HepG2 (cell line): ENCODE data around the gene NOP56. TPM values are rescaled to one million over a fixed set of nuclear protein-coding genes. Genes with fewer than 3 reads are reported as not detected.

ENCODE experiments used
- ATAC-seq: fragments of 200-7000 bp; cut with Tn5 transposase; 3 replicates; pipeline ENCODE4 v1.9.1; 2020; ENCODE audit warnings: mild to moderate bottlenecking, moderate library complexity
- BruUV-seq: library from RNA; stranded (reverse); fragments of 400-500 nt; replicated peaks from 2 replicates; lab custom pipeline; 2021; lab: Mats Ljungman, UMichigan
- CTCF ChIA-PET: fragments of 300-600 bp; formaldehyde crosslinking; extraction: SDS; loops from one replicate; lab custom pipeline; 2021; ENCODE audit warnings: low total read pairs, inconsistent platforms, low intra/inter-chr PET ratio; lab: Yijun Ruan, JAX
- POLR2A ChIA-PET: fragments of 350-600 bp; sonication (Branson Sonifier 250); formaldehyde crosslinking; loops from one replicate; lab custom pipeline; 2020; ENCODE audit warnings: antibody characterized with exemption, inconsistent platforms; lab: Yijun Ruan, JAX
- DNase-seq: peaks from one replicate; pipeline ENCODE4 v3.0.0-alpha.2; 2015; ENCODE audit warnings: low spot score
- FAIRE-seq: peaks from 3 replicates; lab custom pipeline; 2011; peaks lifted over from hg19 to GRCh38; lab: Jason Lieb, UNC
- H2AFZ ChIP-seq: one replicate; pipeline ENCODE4 v1.6.1; 2011; ENCODE audit warnings: low read length, inconsistent platforms
- H3K27ac ChIP-seq: fragments of 300-600 bp; 3 replicates; pipeline ENCODE4 v1.8.0; 2011; ENCODE audit warnings: mixed run types, mild to moderate bottlenecking, mixed read lengths, low read length, inconsistent platforms; ENCODE audit not compliant: insufficient read depth; ENCODE audit errors: extremely low read length
- H3K27me3 ChIP-seq, 2 experiments: fragments of 200-600 bp in 1 of 2; 2 replicates in 1 of 2; 3 replicates in 1 of 2; pipeline versions ENCODE4 v1.6.0 to v1.8.0; 2011; ENCODE audit warnings: low read length in 2 of 2, mild to moderate bottlenecking in 2 of 2, moderate library complexity in 2 of 2, inconsistent platforms in 1 of 2; ENCODE audit not compliant: insufficient read depth in 2 of 2, control insufficient read depth in 1 of 2
- H3K36me3 ChIP-seq, 2 experiments: fragments of 200-600 bp in 1 of 2; replicated peaks in 1 of 2; 2 replicates in 1 of 2; 3 replicates in 1 of 2; pipeline versions ENCODE4 v1.5.1 to v1.8.0; 2011; ENCODE audit warnings: low read length in 2 of 2, inconsistent platforms in 1 of 2; ENCODE audit not compliant: insufficient read depth in 2 of 2, control insufficient read depth in 1 of 2
- H3K4me1 ChIP-seq: 2 replicates; pipeline ENCODE4 v1.5.1; 2012; ENCODE audit warnings: low read length, inconsistent platforms; ENCODE audit not compliant: insufficient read depth
- H3K4me2 ChIP-seq: 2 replicates; pipeline ENCODE4 v1.6.0; 2011; ENCODE audit warnings: low read depth, low read length, inconsistent platforms
- H3K4me3 ChIP-seq, 3 experiments: fragments of 200-600 bp in 1 of 3; sonication (generic), shearing (Covaris generic) in 1 of 3; replicated peaks in 1 of 3; 2 replicates each; pipeline ENCODE4 v1.5.1; 2011 to 2016; ENCODE audit warnings: low read length in 3 of 3, inconsistent platforms in 2 of 3, low read depth in 2 of 3, mild to moderate bottlenecking in 2 of 3, control low read depth in 1 of 3, mixed read lengths in 1 of 3; ENCODE audit not compliant: insufficient read depth in 1 of 3
- H3K79me2 ChIP-seq: one replicate; pipeline ENCODE4 v1.6.1; 2011; ENCODE audit warnings: low read length, inconsistent platforms; ENCODE audit not compliant: insufficient read depth
- H3K9ac ChIP-seq: 2 replicates; pipeline ENCODE4 v1.6.0; 2011; ENCODE audit warnings: mild to moderate bottlenecking, low read depth, low read length, inconsistent platforms; ENCODE audit not compliant: insufficient read depth
- H3K9me3 ChIP-seq: 2 replicates; pipeline ENCODE4 v1.5.1; 2012; ENCODE audit warnings: mild to moderate bottlenecking, low read length
- H4K20me1 ChIP-seq: 2 replicates; pipeline ENCODE4 v1.6.0; 2011; ENCODE audit warnings: inconsistent platforms, mild to moderate bottlenecking, low read length, moderate library complexity; ENCODE audit not compliant: insufficient read depth
- MED1 ChIP-seq: sonication (generic); formaldehyde crosslinking; IDR thresholded peaks from 2 replicates; pipeline ENCODE4 v1.4.0; 2020; ENCODE audit warnings: missing genetic modification reagents
- MLX ChIP-seq: IDR thresholded peaks from 2 replicates; pipeline ENCODE4 v1.6.1; 2016
- NKX3-1 ChIP-seq: sonication (generic); formaldehyde crosslinking; IDR thresholded peaks from 2 replicates; pipeline ENCODE4 v1.5.0; 2020; ENCODE audit warnings: missing genetic modification reagents
- PHF20 ChIP-seq: sonication (generic); formaldehyde crosslinking; IDR thresholded peaks from 2 replicates; pipeline ENCODE4 v1.5.0; 2020; ENCODE audit warnings: mild to moderate bottlenecking, missing genetic modification reagents
- RBM39 ChIP-seq: fragments of 200-400 bp; formaldehyde crosslinking; IDR thresholded peaks from one replicate; pipeline ENCODE4 v1.6.1; 2018; ENCODE audit warnings: antibody characterized with exemption, mild to moderate bottlenecking, low read depth, low read length; ENCODE audit not compliant: poor library complexity, severe bottlenecking
- ZBTB14 ChIP-seq: sonication (generic); formaldehyde crosslinking; IDR thresholded peaks from 2 replicates; pipeline ENCODE4 v1.4.0; 2020; ENCODE audit warnings: missing genetic modification reagents
- ZBTB7B ChIP-seq: sonication (generic); formaldehyde crosslinking; IDR thresholded peaks from 2 replicates; pipeline ENCODE4 v1.4.0; 2020; ENCODE audit warnings: missing genetic modification reagents
- ZNF629 ChIP-seq: sonication (generic); formaldehyde crosslinking; conservative IDR thresholded peaks from 2 replicates; pipeline ENCODE4 v1.5.0; 2020; ENCODE audit warnings: missing genetic modification reagents
- ZNF678 ChIP-seq: sonication (generic); formaldehyde crosslinking; IDR thresholded peaks from 2 replicates; pipeline ENCODE4 v1.4.0; 2020; ENCODE audit warnings: mild to moderate bottlenecking, missing genetic modification reagents
- WGBS: methylation state at CpG from one replicate; pipeline ENCODE4 v1.1.6; 2017; ENCODE audit warnings: low lambda C conversion rate; 5-methylcytosine and 5-hydroxymethylcytosine counted together
- in situ Hi-C: cut with HindIII; loops from 2 replicates; pipeline ENCODE4 v1.10.0; 2017; ENCODE audit warnings: low pct_unique_long_range_greater_than_20kb; ENCODE audit not compliant: extremely low pct_ligation_motif_present
- intact Hi-C: fragments of 100-400 bp; cut with micrococcal nuclease; formaldehyde crosslinking; loops from one replicate; pipeline ENCODE4 v1.10.0; 2022; ENCODE audit not compliant: unreplicated experiment
- polyA plus RNA-seq, 8 experiments: library from polyadenylated mRNA; depleted of rRNA in 3 of 8; stranded (reverse) in 7 of 8; unstranded in 1 of 8; fragments of >200 nt; fragmentation: Illumina TruSeq in 4 of 8; extraction: Trizol in 4 of 8; gene quantifications; 2 replicates each; pipeline versions ENCODE4 v1.2.1 to v1.2.3, GENCODE V29; 2011 to 2016; ENCODE audit warnings: low read depth in 4 of 8, missing spikeins in 1 of 8, mixed read lengths in 1 of 8; ENCODE audit not compliant: insufficient read depth in 1 of 8
- total RNA-seq, 5 experiments: library from RNA; depleted of rRNA; stranded (reverse); fragments of >200 nt; fragmentation: Illumina TruSeq; extraction: Trizol; gene quantifications; 2 replicates each; pipeline ENCODE4 v1.2.3, GENCODE V29; 2016; ENCODE audit warnings: low read depth in 1 of 5
- TF ChIP-seq, protein P1 (sequence below): IDR thresholded peaks from 2 replicates; pipeline ENCODE4 v1.6.1; 2016; ENCODE audit warnings: mild to moderate bottlenecking
- TF ChIP-seq, protein P2 (sequence below), 2 experiments: sonication (generic) in 1 of 2; formaldehyde crosslinking in 1 of 2; IDR thresholded peaks; 2 replicates each; pipeline versions ENCODE4 v1.4.0 to v1.6.1; 2016 to 2020; ENCODE audit warnings: borderline replicate concordance in 1 of 2, low read depth in 1 of 2, mild to moderate bottlenecking in 1 of 2, missing genetic modification reagents in 1 of 2
- TF ChIP-seq, protein P3 (sequence below): sonication (generic); formaldehyde crosslinking; IDR thresholded peaks from 2 replicates; pipeline ENCODE4 v1.5.0; 2020; ENCODE audit warnings: missing genetic modification reagents
- TF ChIP-seq, protein P4 (sequence below): sonication (generic); formaldehyde crosslinking; IDR thresholded peaks from 2 replicates; pipeline ENCODE4 v1.8.1; 2022; ENCODE audit warnings: low read depth, mild to moderate bottlenecking, missing genetic modification reagents

Gene NOP56
- total and polyA plus RNA-seq, 2 of the 13 experiments (the other 11 are each of a cell fraction or from before 2014, with no cell fraction given): 369 to 1,116 TPM

- no TSS peak for BruUV-seq
- WGBS: 15% methylated on average over 9 of the region's 9 CpGs
- H3K27me3 ChIP-seq: peaks cover 5 to 46% of the 10 kb centered on the region in 2 experiments
These were observed 35.8 kb upstream of the NOP56 start for GRCh38 chr20:2616634-2617033.

More at GRCh38 chr20:2616634-2617033, 35.8 kb upstream of the NOP56 start:
- TF ChIP-seq, protein P1, sequence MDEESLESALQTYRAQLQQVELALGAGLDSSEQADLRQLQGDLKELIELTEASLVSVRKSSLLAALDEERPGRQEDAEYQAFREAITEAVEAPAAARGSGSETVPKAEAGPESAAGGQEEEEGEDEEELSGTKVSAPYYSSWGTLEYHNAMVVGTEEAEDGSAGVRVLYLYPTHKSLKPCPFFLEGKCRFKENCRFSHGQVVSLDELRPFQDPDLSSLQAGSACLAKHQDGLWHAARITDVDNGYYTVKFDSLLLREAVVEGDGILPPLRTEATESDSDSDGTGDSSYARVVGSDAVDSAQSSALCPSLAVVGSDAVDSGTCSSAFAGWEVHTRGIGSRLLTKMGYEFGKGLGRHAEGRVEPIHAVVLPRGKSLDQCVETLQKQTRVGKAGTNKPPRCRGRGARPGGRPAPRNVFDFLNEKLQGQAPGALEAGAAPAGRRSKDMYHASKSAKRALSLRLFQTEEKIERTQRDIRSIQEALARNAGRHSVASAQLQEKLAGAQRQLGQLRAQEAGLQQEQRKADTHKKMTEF (CRISPR knock-in tag): no peak
- TF ChIP-seq NKX3-1 (CRISPR knock-in tag): no peak
- TF ChIP-seq, protein P2, sequence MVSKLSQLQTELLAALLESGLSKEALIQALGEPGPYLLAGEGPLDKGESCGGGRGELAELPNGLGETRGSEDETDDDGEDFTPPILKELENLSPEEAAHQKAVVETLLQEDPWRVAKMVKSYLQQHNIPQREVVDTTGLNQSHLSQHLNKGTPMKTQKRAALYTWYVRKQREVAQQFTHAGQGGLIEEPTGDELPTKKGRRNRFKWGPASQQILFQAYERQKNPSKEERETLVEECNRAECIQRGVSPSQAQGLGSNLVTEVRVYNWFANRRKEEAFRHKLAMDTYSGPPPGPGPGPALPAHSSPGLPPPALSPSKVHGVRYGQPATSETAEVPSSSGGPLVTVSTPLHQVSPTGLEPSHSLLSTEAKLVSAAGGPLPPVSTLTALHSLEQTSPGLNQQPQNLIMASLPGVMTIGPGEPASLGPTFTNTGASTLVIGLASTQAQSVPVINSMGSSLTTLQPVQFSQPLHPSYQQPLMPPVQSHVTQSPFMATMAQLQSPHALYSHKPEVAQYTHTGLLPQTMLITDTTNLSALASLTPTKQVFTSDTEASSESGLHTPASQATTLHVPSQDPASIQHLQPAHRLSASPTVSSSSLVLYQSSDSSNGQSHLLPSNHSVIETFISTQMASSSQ (IDR thresholded peaks at IDR 0.05; ENCODE audit: low read depth): no peak
- TF ChIP-seq, protein P2 (CRISPR knock-in tag; IDR thresholded peaks at IDR 0.05; ENCODE audit: borderline replicate concordance): no peak
- TF ChIP-seq, protein P3, sequence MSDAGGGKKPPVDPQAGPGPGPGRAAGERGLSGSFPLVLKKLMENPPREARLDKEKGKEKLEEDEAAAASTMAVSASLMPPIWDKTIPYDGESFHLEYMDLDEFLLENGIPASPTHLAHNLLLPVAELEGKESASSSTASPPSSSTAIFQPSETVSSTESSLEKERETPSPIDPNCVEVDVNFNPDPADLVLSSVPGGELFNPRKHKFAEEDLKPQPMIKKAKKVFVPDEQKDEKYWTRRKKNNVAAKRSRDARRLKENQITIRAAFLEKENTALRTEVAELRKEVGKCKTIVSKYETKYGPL: no peak
- no peak for TF ChIP-seq MLX (CRISPR knock-in tag)
- no peak for TF ChIP-seq ZBTB7B (CRISPR knock-in tag)
- no peak for TF ChIP-seq ZBTB14
- no peak for TF ChIP-seq PHF20 (CRISPR knock-in tag)
- TF ChIP-seq, protein P4, sequence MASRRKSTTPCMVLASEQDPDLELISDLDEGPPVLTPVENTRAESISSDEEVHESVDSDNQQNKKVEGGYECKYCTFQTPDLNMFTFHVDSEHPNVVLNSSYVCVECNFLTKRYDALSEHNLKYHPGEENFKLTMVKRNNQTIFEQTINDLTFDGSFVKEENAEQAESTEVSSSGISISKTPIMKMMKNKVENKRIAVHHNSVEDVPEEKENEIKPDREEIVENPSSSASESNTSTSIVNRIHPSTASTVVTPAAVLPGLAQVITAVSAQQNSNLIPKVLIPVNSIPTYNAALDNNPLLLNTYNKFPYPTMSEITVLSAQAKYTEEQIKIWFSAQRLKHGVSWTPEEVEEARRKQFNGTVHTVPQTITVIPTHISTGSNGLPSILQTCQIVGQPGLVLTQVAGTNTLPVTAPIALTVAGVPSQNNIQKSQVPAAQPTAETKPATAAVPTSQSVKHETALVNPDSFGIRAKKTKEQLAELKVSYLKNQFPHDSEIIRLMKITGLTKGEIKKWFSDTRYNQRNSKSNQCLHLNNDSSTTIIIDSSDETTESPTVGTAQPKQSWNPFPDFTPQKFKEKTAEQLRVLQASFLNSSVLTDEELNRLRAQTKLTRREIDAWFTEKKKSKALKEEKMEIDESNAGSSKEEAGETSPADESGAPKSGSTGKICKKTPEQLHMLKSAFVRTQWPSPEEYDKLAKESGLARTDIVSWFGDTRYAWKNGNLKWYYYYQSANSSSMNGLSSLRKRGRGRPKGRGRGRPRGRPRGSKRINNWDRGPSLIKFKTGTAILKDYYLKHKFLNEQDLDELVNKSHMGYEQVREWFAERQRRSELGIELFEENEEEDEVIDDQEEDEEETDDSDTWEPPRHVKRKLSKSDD (CRISPR knock-in tag): no peak
- no peak for TF ChIP-seq RBM39
- no peak for TF ChIP-seq ZNF678 (CRISPR knock-in tag)
- no peak for TF ChIP-seq MED1 (CRISPR knock-in tag)
- no peak for TF ChIP-seq ZNF629 (CRISPR knock-in tag)
- TF ChIP-seq, all 625 proteins: peak for 0
- Histone ChIP-seq H4K20me1 (no peaks in the 10 kb centered on the region), H3K9ac (no peak overlapping the region), H2AFZ (no peak overlapping the region), H3K27ac (no peak overlapping the region), H3K4me1 (no peaks in the 10 kb centered on the region), H3K4me2 (no peak overlapping the region), H3K36me3 (no peaks in the 10 kb centered on the region), H3K9me3 (no peaks in the 10 kb centered on the region), H3K79me2 (no peaks in the 10 kb centered on the region), H3K4me3 (no peak overlapping the region)
- POLR2A ChIA-PET: no interaction called here
- intact Hi-C loops: no loop called here
- no peak for DNase-seq
- CTCF ChIA-PET: no interaction called here
- in situ Hi-C loops: no loop called here
- no peak for FAIRE-seq
- ATAC-seq: no peak
